SK-N-MC (cell line): ENCODE measurements around the gene HIBADH.

Source experiments
- DNase-seq: peaks from one replicate; pipeline ENCODE4 v3.0.0-alpha.2; 2011; ENCODE audit warnings: low read depth, low spot score
- H3K27ac ChIP-seq: fragments of 200-600 bp; sonication (generic); 2 replicates; pipeline ENCODE4 v1.5.1; 2016; ENCODE audit warnings: mixed run types
- H3K36me3 ChIP-seq: fragments of 200-600 bp; sonication (generic); 2 replicates; pipeline ENCODE4 v1.6.1; 2017; ENCODE audit warnings: antibody characterized with exemption, low read length, mixed read lengths; ENCODE audit not compliant: insufficient read depth
- H3K4me3 ChIP-seq: fragments of 200-600 bp; sonication (generic); 2 replicates; pipeline ENCODE4 v1.5.1; 2016
- H3K9ac ChIP-seq: fragments of 200-600 bp; sonication (generic); 2 replicates; pipeline ENCODE4 v1.8.0; 2017; ENCODE audit warnings: mixed run types, mixed read lengths; ENCODE audit not compliant: insufficient read length
- H3K9me3 ChIP-seq: fragments of 200-600 bp; sonication (generic); 2 replicates; pipeline ENCODE4 v1.6.1; 2017; ENCODE audit warnings: low read depth, mild to moderate bottlenecking, antibody characterized with exemption, low read length, moderate library complexity, mixed read lengths
- EZH2 ChIP-seq: fragments of 200-600 bp; sonication (generic); IDR thresholded peaks from one replicate; pipeline ENCODE4 v1.6.1; 2017; ENCODE audit warnings: antibody characterized with exemption
- FOXP2 ChIP-seq: optimal IDR thresholded peaks from 2 replicates; pipeline ENCODE3; 2011; ENCODE audit warnings: mild to moderate bottlenecking, moderate library complexity; ENCODE audit not compliant: insufficient read depth; ENCODE audit errors: extremely low read length, control extremely low read depth
- POLR2AphosphoS5 ChIP-seq: IDR thresholded peaks from 2 replicates; pipeline ENCODE4 v1.6.1; 2012; ENCODE audit warnings: mild to moderate bottlenecking, low read depth, low read length, borderline replicate concordance

The HIBADH gene

DNA sequence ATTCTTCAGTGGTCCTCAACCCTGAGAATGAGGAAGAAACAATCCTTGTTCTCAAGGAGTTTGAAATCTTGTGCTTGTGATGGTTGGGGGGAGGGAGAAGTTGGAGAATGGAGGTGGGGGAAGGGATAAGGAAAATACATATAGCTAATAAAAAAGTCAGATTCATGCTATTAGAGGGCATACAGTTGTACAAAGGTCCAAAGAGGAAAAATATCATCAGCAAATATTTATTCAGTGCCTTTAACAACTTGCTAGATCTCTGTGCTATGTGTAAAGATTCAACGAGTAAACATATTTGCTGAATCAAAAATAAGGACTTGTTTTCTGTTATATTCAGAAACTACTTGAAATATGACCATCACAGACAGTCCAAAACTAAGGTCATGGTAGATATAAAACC, 114.4 kb downstream of the HIBADH start:
- H3K36me3 ChIP-seq = no peaks in the 10 kb centered on the region
- H3K9me3 ChIP-seq = no peaks in the 10 kb centered on the region
- H3K27ac ChIP-seq = no peak overlapping the region
- DNase-seq = no peak
- TF ChIP-seq POLR2AphosphoS5 (no peak), FOXP2 (no peak)
- no peak overlapping the region for H3K9ac ChIP-seq
- H3K4me3 ChIP-seq = no peak overlapping the region

DNA sequence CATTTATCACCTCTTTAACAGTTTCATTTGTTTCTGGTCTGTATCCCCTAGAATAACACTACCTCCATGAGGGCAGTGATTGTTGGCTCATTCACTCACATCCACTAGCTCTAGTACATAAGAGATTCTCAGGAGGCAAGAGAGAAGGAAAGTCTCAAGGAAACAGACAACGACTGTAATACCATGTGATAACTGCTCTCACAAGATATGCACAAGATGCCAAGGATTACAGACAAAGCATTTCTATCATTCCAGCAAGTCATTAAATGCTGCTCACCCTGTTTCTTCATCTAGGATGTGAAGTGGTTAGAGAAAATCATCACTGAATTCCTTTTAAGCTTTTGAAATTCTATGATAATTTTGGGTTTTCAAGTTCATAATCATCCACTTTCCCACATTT, 115.3 kb downstream of the HIBADH start:
- Histone ChIP-seq H3K36me3 (no peaks in the 10 kb centered on the region), H3K9ac (no peak overlapping the region), H3K9me3 (no peaks in the 10 kb centered on the region), H3K27ac (no peak overlapping the region), H3K4me3 (no peak overlapping the region)
- no peak for DNase-seq
- TF ChIP-seq POLR2AphosphoS5 (no peak), FOXP2 (no peak)

DNA sequence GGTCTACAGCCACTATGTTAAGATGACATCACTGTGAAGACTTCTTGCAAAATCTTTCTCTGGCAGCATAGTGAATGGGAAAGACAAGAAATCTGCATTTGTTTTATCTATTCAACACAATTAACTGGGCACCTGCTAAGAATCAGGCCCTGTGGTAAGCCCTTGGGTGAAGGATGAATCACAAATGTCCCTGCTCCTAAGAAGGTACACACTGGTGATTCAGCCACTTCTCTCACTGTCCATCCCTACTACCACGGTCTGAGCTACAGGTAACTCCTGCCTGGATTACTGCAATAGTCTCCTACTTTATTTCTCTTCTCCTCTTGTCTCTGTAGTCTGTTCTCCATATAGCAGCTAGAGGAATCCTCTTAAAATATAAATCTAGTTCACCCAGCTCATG, 116.1 kb downstream of the HIBADH start:
- Histone ChIP-seq H3K9ac (no peak overlapping the region), H3K36me3 (peaks cover 1% of the 10 kb centered on the region; the same call in 1 of the 2 replicates), H3K9me3 (no peaks in the 10 kb centered on the region), H3K4me3 (no peak overlapping the region), H3K27ac (no peak overlapping the region)
- TF ChIP-seq POLR2AphosphoS5 (no peak), FOXP2 (no peak), EZH2 (no peak)
- DNase-seq = no peak

DNA sequence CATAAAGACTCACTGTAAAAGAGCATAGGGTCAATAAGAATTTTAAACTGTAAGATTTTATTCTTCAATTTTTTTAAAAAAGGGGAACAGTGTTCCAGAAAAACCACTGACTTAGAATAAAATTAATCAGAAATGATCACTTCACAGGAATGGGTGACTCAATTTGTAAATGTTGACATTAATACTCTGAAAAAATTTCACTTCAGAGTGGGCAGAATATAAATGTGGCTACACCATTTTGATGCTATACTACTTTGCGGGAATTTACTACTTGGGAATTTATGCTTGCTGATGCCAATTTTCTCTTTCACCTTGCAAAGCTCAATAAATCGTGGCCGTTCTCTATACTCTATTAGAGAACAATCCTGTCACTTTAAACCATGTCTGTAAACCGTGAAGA, 126.9 kb downstream of the HIBADH start:
- Histone ChIP-seq H3K4me3 (no peak overlapping the region), H3K36me3 (peaks cover 5% of the 10 kb centered on the region; the same call in 1 of the 2 replicates), H3K9me3 (no peaks in the 10 kb centered on the region), H3K9ac (no peak overlapping the region), H3K27ac (no peak overlapping the region)
- no peak for DNase-seq
- TF ChIP-seq FOXP2 (no peak), EZH2 (no peak), POLR2AphosphoS5 (no peak)

DNA sequence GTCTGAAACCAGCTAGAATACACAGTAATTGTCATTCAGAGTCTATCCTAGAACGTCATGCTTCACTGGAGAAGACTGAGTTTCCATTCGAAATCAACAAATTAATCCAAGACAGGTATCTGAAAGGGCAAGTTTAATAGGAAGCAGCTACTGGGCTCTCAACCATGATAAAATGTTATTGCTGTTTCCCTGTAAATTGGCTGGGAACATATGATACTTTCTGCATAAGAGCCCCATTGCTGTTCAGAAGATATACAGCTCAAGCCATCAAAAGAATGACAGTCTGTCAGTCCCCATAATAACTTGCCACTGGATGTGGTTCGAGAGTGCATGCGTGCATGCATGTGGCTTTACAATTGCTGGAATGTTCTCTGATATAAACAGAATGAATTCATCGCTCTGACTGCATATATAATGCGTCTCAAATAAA, 129.0 kb downstream of the HIBADH start:
- no peak overlapping the region for H3K9ac ChIP-seq
- no peak overlapping the region for H3K27ac ChIP-seq
- no peak for TF ChIP-seq EZH2
- TF ChIP-seq FOXP2 = no peak
- no peak for TF ChIP-seq POLR2AphosphoS5
- no peak for DNase-seq
- H3K4me3 ChIP-seq = no peak overlapping the region
- H3K9me3 ChIP-seq = no peaks in the 10 kb centered on the region
- peaks cover 12% of the 10 kb centered on the region; the same call in 1 of the 2 replicates for H3K36me3 ChIP-seq

DNA sequence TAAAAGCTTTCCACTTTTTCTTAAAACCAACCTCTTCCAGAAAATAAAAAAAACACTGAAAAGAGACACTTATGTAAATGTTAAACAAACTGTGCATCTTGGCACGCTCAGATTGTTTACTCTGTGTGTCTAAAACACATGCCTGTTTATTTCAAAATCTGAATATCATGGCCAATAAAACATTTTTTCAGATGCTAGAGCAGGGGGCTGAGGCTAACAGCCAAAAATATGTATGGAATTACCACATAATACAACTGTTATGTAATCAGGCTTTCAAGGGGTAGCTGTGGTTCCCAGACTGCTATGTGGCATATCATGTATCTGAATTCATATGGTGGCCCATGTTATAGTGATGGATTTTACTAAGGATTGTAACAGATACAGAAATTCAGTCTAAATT, 130.4 kb downstream of the HIBADH start:
- Histone ChIP-seq H3K27ac (no peak overlapping the region), H3K9ac (no peak overlapping the region), H3K36me3 (peaks cover 12% of the 10 kb centered on the region; the same call in 1 of the 2 replicates), H3K9me3 (no peaks in the 10 kb centered on the region), H3K4me3 (no peak overlapping the region)
- TF ChIP-seq FOXP2 (no peak), EZH2 (no peak), POLR2AphosphoS5 (no peak)
- DNase-seq = no peak

DNA sequence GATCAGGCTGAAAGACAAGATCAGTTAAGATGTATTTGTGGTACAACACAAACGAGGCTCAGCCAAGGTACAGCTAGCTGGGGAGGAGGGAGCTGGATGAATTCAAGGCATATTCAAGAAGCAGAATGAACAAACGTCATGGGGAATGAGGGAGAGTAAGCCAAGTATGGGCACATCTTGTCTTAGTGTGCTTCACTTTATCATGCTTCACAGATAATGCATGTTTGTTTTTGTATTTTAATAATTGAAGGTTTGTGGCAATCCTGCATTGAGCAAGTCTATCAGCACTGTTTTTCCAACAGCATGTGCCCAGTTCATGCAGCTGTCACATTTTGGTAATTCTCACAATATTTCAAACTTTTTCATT, 135.4 kb downstream of the HIBADH start:
- H3K36me3 ChIP-seq = peaks cover 12% of the 10 kb centered on the region; the same call in 1 of the 2 replicates
- TF ChIP-seq EZH2 (no peak), FOXP2 (no peak), POLR2AphosphoS5 (no peak)
- H3K9me3 ChIP-seq = no peaks in the 10 kb centered on the region
- no peak overlapping the region for H3K27ac ChIP-seq
- H3K4me3 ChIP-seq = no peak overlapping the region
- no peak overlapping the region for H3K9ac ChIP-seq
- DNase-seq = no peak

DNA sequence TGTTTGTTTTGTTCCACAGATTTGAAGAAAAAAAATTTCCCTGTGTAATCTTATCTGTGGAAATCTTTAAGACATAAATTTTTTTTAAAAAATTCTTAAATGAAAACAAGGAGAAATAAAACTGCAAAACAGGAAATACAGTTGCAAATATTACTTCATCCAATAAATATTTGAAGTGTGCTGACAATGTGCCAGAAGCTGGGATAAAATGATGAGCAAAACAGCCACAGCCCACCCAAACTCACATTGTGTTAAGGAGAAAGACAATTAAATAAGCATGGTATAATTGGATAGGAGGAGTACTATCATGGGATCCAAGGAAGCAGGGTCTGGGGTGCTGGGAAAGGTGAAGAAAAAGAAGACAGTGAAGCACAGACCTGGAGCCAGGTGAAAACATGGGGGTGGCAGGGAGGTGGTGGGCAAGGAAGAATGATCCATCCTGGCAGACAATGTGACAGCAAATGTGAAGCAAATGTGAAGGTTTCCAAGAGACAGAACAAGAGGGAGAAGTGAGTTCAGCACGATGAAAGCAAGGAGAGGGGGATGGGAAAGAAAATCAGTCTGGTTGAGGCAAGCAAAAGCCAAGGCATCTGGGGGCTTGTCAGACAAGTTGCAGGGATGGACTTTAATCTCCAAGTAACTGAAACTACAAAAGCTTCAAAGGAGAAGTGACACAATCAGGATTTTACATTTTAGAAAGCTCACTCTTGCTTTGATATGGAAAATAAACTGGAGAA, 135.9 kb downstream of the HIBADH start:
- Histone ChIP-seq H3K9ac (no peak overlapping the region), H3K27ac (no peak overlapping the region), H3K9me3 (no peaks in the 10 kb centered on the region), H3K4me3 (no peak overlapping the region), H3K36me3 (peaks cover 12% of the 10 kb centered on the region; the same call in 1 of the 2 replicates)
- DNase-seq = no peak
- TF ChIP-seq FOXP2 = no peak
- no peak for TF ChIP-seq EZH2
- no peak for TF ChIP-seq POLR2AphosphoS5

DNA sequence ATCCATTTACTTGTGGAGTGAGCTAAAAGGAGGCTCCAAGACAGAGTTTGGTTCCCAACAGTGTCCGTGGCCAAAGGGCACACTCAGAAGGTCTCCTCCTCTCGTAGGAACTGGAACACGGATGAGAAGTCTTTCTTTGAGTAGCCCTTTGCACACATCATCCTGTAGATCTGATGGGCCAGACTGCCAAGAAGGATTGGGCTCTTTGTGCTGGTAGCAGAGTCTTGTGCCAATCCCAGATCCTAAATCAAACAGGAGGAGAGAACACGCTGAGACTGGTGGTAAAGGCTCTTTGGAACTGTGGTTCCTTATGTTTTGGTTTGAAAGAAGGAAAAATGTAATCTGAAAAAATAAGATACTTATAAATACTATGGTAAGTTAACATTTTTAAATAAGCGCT, 136.6 kb downstream of the HIBADH start:
- H3K9me3 ChIP-seq = no peaks in the 10 kb centered on the region
- H3K9ac ChIP-seq = no peak overlapping the region
- no peak overlapping the region for H3K27ac ChIP-seq
- no peak for DNase-seq
- TF ChIP-seq POLR2AphosphoS5 (no peak), FOXP2 (no peak), EZH2 (no peak)
- H3K36me3 ChIP-seq = peaks cover 12% of the 10 kb centered on the region; the same call in 1 of the 2 replicates
- H3K4me3 ChIP-seq = no peak overlapping the region
